Measurements from ENCODE around the gene TPPP3. TPM values are rescaled to one million over a fixed set of nuclear protein-coding genes. Genes with fewer than 3 reads are reported as not detected.

TPPP3 gene
- polyA plus RNA-seq, 1 donor = 57.2 TPM

DNA sequence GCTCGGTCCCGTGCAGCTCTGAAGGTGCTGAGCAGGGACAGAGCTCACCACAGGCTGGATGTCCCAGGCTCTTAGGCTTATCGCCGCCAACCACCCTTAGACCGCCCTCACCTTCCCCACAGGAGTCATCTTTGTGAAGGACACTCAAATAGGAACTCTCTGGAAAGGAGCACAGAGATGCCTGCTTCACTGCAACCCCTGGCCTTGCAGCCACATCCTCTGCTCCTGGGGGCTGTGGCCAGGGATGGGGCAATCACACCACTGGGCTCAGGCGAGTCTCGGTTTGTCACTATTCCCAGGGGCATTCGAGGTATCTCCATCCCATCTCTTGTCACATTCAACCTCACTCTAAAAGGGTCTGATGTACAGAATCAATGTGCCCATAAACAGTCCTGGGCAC, 12.0 kb upstream of the TPPP3 start:
- WGBS (ENCODE audit: insufficient coverage, low lambda C conversion rate) = no CpG with 5 or more reads among the region's 8 CpGs
- Histone ChIP-seq H3K9me3 (ENCODE audit: control insufficient read depth, low read depth, low read length) (no peaks in the 10 kb centered on the region), H3K4me3 (ENCODE audit: low read length) (no peak overlapping the region), H3K27ac (ENCODE audit: low read length) (peak overlapping the region; percentile 70), H3K36me3 (ENCODE audit: control insufficient read depth, insufficient read depth, low read length) (no peaks in the 10 kb centered on the region), H3K4me1 (ENCODE audit: control insufficient read depth, insufficient read depth, low read length) (peaks cover 21% of the 10 kb centered on the region), H3K27me3 (ENCODE audit: control insufficient read depth, insufficient read depth, low read length) (no peaks in the 10 kb centered on the region)
- DNase-seq = no peak

DNA sequence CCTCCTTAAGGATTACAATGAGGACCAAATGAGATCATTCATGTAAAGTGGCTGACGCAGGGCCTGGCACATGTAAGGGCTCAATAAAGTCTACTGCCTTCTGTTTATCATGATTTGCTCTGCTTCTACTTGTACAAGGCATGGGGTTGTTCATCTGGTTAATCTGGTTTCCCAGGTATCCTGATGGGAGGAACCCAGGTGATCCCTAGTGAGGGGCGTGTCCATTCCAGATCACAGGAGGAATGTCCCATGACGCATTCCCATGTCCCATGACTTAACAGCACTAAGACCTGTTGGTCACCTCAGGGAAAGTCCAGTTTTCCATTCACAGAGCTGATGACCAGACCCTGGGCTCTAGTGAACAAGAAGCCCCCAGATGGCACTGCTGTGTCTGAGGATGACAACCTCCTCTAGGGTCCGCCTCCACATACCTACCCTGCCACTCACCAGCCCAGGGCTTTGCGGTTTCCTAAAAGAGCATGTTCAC, 11.5 kb upstream of the TPPP3 start:
- Histone ChIP-seq H3K27ac (ENCODE audit: low read length) (peak overlapping the region; percentile 76), H3K36me3 (ENCODE audit: control insufficient read depth, insufficient read depth, low read length) (no peaks in the 10 kb centered on the region), H3K4me3 (ENCODE audit: low read length) (no peak overlapping the region), H3K4me1 (ENCODE audit: control insufficient read depth, insufficient read depth, low read length) (peaks cover 21% of the 10 kb centered on the region), H3K9me3 (ENCODE audit: control insufficient read depth, low read depth, low read length) (no peaks in the 10 kb centered on the region), H3K27me3 (ENCODE audit: control insufficient read depth, insufficient read depth, low read length) (no peaks in the 10 kb centered on the region)
- peak; percentile 95 to 98 for DNase-seq
- WGBS (ENCODE audit: insufficient coverage, low lambda C conversion rate) = no CpG with 5 or more reads among the region's 5 CpGs

DNA sequence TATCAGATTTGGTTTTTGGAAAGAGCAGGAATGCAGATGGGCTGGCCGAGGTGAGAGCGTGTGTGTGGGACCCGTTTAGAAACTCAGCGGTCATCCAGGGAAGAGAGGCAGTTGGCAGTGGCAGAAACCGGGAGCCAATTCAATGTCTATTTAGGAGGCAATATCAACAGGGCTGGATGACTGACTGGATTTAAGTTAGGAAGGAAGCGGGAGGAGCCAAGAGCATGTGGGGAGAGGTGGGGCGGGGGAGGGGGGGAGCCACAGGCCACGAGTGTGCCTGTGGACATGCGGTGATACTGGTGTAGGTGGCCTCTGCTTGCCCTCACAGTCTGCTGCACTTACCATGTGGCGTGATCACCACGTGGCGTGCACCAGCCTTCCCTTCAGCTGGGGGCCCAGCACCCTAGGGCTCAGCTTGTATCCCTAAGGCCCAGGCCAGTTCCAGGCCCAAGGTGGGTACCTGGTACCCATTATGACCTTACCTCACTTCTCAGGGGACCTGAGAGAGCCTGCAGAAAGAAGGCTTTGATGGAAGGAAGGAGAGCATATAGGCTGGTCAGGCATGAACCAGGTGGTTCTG, 10.8 kb upstream of the TPPP3 start:
- WGBS (ENCODE audit: insufficient coverage, low lambda C conversion rate) = no CpG with 5 or more reads among the region's 12 CpGs
- peak overlapping the region; percentile 76 for H3K27ac ChIP-seq (ENCODE audit: low read length)
- peaks cover 27% of the 10 kb centered on the region for H3K4me1 ChIP-seq (ENCODE audit: control insufficient read depth, insufficient read depth, low read length)
- no peak for DNase-seq
- peaks cover 3% of the 10 kb centered on the region for H3K9me3 ChIP-seq (ENCODE audit: control insufficient read depth, low read depth, low read length)
- H3K4me3 ChIP-seq (ENCODE audit: low read length) = no peak overlapping the region
- no peaks in the 10 kb centered on the region for H3K27me3 ChIP-seq (ENCODE audit: control insufficient read depth, insufficient read depth, low read length)
- no peaks in the 10 kb centered on the region for H3K36me3 ChIP-seq (ENCODE audit: control insufficient read depth, insufficient read depth, low read length)

DNA sequence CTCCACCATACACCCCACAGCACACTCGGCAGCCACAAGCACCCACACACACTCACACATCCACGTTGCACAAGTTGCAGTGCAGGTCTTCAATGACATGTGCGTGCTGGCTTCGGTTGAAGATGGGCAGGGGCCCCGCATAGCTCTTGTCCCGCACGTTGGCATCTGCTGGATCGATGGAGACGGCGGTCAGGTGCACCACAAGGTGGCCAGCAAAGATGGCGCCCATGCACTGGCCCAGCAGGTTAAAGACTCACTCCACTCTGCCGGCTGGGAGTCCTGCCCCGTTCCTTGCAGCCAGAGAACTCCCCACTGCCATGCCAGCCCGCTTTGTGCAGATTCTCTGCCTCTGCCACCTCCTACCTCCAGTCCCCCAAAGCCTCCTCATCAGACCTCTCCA, 7.6 kb upstream of the TPPP3 start:
- Histone ChIP-seq H3K4me3 (ENCODE audit: low read length) (no peak overlapping the region), H3K36me3 (ENCODE audit: control insufficient read depth, insufficient read depth, low read length) (no peaks in the 10 kb centered on the region), H3K9me3 (ENCODE audit: control insufficient read depth, low read depth, low read length) (peaks cover 4% of the 10 kb centered on the region), H3K4me1 (ENCODE audit: control insufficient read depth, insufficient read depth, low read length) (peaks cover 45% of the 10 kb centered on the region), H3K27me3 (ENCODE audit: control insufficient read depth, insufficient read depth, low read length) (no peaks in the 10 kb centered on the region), H3K27ac (ENCODE audit: low read length) (no peak overlapping the region)
- DNase-seq = no peak
- no CpG with 5 or more reads among the region's 14 CpGs for WGBS (ENCODE audit: insufficient coverage, low lambda C conversion rate)

DNA sequence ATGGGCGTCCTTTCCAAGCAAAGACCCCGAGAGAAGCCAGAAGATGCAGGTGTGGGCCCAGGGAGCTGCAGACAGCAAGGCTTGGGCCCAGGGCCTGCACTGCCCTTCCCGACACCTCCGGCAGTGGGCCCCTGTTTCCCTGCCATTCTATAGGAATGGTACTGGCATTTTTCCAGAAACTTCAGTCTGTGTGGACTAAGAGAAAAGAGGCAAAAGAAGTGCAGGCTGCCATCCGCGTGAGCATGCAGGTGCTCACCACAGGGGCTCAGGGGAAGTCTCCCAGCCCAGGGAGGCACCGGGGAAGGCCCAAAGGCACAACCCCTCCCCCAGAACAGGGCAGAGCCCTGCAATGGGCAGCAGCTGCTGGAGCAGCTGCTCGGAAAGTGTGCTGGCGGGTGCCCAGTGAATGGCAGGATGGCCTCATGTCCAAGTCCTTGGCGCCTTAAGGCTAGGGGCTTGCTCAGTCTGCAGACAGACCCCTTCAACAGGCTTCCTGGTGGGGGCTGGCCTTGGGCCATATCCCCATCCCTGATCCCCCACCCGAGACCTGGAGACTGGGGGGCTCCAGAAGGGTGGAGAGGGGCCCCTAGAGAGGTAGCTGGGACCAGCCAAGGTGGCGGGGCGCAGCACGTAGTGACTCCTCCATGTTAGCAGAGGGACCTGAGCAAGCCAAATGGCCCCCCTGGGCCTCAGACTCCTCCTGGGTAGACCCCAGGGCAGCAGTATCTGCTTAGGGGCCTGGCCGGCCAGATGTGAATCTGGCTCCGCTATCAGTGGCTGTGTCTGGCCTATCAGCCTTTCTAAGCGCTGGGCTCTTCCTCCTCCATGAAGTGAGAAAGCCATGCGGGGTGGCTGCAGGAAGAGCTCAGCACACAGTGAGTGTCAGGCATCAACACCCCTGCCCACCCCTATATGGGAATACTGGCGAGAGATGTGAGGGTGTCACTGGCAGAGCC, 6.7 kb upstream of the TPPP3 start:
- no CpG with 5 or more reads among the region's 19 CpGs for WGBS (ENCODE audit: insufficient coverage, low lambda C conversion rate)
- Histone ChIP-seq H3K27me3 (ENCODE audit: control insufficient read depth, insufficient read depth, low read length) (peaks cover 4% of the 10 kb centered on the region), H3K9me3 (ENCODE audit: control insufficient read depth, low read depth, low read length) (peaks cover 4% of the 10 kb centered on the region), H3K4me3 (ENCODE audit: low read length) (no peak overlapping the region), H3K27ac (ENCODE audit: low read length) (no peak overlapping the region), H3K4me1 (ENCODE audit: control insufficient read depth, insufficient read depth, low read length) (peaks cover 50% of the 10 kb centered on the region), H3K36me3 (ENCODE audit: control insufficient read depth, insufficient read depth, low read length) (no peaks in the 10 kb centered on the region)
- DNase-seq = no peak

DNA sequence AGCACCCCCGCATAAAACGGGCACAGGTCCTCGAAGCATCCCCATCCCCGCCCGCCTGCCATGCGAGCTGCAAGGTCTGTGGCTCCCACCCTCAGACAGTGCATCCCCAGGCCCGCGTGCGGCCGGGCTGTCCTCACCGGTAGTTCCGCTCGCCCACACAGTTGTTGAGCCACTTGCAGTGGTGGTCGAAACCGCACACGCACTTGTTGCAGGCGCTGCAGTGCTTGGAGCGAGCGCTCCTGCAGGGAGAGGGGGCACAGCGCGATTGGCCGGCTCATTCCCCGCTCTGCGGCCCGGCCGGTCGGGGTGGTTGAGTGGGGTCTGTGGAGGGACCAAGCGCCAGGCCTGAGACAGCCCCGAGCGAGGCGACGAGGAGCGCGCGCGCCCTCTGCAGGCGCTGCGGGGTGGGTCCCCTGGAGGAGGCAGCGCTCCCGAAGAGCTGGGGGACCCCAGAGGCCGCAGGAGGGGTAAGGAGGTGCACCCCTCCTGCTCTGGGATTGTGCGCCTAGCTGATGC, 6.0 kb upstream of the TPPP3 start:
- no peak overlapping the region for H3K4me3 ChIP-seq (ENCODE audit: low read length)
- no peak overlapping the region for H3K27ac ChIP-seq (ENCODE audit: low read length)
- peaks cover 5% of the 10 kb centered on the region for H3K27me3 ChIP-seq (ENCODE audit: control insufficient read depth, insufficient read depth, low read length)
- H3K9me3 ChIP-seq (ENCODE audit: control insufficient read depth, low read depth, low read length) = peaks cover 4% of the 10 kb centered on the region
- peaks cover 49% of the 10 kb centered on the region for H3K4me1 ChIP-seq (ENCODE audit: control insufficient read depth, insufficient read depth, low read length)
- peak in 1 of 2 donors; percentile 53 for DNase-seq
- H3K36me3 ChIP-seq (ENCODE audit: control insufficient read depth, insufficient read depth, low read length) = no peaks in the 10 kb centered on the region
- 0% methylated on average over 1 of the region's 42 CpGs for WGBS (ENCODE audit: insufficient coverage, low lambda C conversion rate)

DNA sequence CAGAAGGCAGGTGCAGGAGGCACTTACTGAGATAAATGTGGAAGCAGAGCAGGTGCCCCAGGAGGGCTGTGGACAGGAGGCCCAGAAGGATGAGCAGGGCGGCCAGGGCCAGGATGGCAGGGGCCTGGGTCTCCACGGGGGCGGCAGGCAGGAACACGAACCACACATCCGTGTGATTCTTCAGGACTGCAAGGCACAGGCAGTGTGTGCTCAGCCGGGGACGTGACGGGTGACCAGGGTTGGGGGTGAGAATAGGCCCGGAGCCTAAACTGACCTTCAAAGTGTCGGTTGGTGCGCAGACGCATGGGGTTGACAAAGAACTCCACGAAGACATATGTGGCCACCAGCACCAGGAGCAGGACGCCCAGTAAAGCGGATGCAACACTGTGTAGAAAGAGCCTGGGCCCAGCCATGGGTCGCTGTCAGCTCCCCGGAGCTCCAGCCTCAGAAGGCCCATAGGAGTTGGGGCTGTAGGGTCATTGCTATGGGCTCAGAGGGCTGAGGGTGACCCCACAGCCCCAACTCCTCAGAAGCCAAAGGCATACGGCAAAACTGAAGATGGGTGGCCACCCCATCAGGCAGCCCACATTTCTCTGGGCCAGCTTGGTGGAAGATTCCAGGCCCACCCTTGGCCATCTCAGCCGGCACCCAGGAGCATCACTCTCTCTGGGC, 5.4 kb upstream of the TPPP3 start:
- Histone ChIP-seq H3K27ac (ENCODE audit: low read length) (no peak overlapping the region), H3K4me3 (ENCODE audit: low read length) (no peak overlapping the region), H3K27me3 (ENCODE audit: control insufficient read depth, insufficient read depth, low read length) (peaks cover 11% of the 10 kb centered on the region), H3K4me1 (ENCODE audit: control insufficient read depth, insufficient read depth, low read length) (peaks cover 49% of the 10 kb centered on the region), H3K9me3 (ENCODE audit: control insufficient read depth, low read depth, low read length) (peaks cover 4% of the 10 kb centered on the region), H3K36me3 (ENCODE audit: control insufficient read depth, insufficient read depth, low read length) (no peaks in the 10 kb centered on the region)
- no peak for DNase-seq
- no CpG with 5 or more reads among the region's 19 CpGs for WGBS (ENCODE audit: insufficient coverage, low lambda C conversion rate)

DNA sequence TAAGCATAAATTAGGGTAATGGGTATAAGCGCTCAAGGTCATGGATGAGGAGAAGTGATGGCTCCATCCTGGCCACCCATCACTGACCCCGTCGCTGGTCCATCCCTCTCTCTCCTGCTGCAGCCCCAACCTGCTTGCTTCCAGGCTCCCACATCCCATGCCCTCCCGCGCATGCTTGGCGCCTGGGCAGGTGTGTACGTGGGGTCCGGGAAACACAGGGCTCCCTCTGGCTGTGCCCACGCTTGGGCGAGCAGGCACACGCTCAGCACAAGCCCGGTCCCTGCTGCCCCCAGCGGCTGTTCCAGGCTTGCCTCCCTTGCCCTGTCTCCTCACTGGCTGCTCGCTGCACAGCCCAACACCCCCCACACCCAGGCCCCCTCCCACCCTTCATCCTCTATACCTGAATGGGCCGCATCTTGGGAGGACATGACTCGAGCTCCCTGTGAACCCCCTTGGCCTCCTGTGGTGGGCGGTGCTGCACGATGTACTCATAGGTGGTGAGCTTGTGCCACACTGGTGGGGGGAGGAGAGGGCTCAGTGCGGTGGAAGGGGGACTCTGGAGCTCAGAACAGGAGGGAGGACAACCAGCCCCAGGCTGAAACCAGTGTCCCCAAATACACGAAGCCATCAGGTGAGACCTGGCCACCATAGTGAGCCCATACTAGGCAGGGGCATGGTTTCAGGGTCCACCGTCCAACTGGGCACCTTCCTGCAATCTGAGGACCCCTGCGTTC, 4.7 kb upstream of the TPPP3 start:
- WGBS (ENCODE audit: insufficient coverage, low lambda C conversion rate) = no CpG with 5 or more reads among the region's 22 CpGs
- Histone ChIP-seq H3K4me3 (ENCODE audit: low read length) (no peak overlapping the region), H3K9me3 (ENCODE audit: control insufficient read depth, low read depth, low read length) (peaks cover 4% of the 10 kb centered on the region), H3K4me1 (ENCODE audit: control insufficient read depth, insufficient read depth, low read length) (peaks cover 48% of the 10 kb centered on the region), H3K36me3 (ENCODE audit: control insufficient read depth, insufficient read depth, low read length) (no peaks in the 10 kb centered on the region), H3K27ac (ENCODE audit: low read length) (no peak overlapping the region), H3K27me3 (ENCODE audit: control insufficient read depth, insufficient read depth, low read length) (peaks cover 11% of the 10 kb centered on the region)
- DNase-seq = no peak

DNA sequence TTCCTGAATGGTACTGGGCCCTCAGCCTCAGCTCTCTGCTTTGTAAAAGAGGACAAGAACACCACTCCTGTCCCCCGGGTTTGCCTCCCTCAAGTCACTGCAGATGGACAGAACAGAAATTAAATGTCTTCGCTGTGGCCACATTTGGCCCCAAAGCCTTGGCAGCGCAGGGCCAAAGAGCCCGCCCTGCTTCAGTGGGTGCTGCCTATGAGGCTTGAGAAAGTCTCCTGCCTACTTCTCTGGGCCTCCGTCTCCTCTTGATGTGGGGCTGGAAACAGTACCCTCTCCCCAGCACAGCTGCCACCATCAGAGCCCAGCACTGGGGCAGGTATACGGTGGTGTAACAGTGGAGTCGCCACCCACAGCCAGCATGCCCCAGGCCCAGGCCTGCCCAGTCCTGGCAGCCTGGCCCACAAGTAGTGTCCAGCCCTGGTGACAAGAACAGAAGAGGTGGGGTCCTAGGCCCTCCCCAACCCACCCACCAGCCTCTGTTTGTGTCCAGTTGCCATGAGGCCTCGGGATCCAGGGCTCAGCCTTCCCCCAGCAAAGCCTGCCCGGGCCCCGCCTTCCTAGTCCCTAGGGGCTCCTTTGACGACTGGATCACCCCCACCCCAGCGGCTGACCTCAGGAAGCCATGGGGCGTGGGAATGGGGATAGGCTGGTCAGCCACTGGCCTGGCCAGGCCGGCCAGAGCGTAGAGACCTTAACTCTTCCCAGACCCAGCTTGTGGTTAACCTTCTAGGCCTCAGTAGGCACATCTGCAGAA, 3.9 kb upstream of the TPPP3 start:
- no peak for DNase-seq
- 60% methylated on average over 1 of the region's 15 CpGs for WGBS (ENCODE audit: insufficient coverage, low lambda C conversion rate)
- H3K4me1 ChIP-seq (ENCODE audit: control insufficient read depth, insufficient read depth, low read length) = peaks cover 55% of the 10 kb centered on the region

More for the DNA sequence above, 3.9 kb upstream of the TPPP3 start:
- Histone ChIP-seq H3K27me3 (ENCODE audit: control insufficient read depth, insufficient read depth, low read length) (peaks cover 11% of the 10 kb centered on the region), H3K4me3 (ENCODE audit: low read length) (no peak overlapping the region), H3K27ac (ENCODE audit: low read length) (peak overlapping the region; percentile 62), H3K36me3 (ENCODE audit: control insufficient read depth, insufficient read depth, low read length) (no peaks in the 10 kb centered on the region), H3K9me3 (ENCODE audit: control insufficient read depth, low read depth, low read length) (peaks cover 4% of the 10 kb centered on the region)
